Thyroid gland (tissue), 4 donors: ENCODE measurements around the gene PLCB1. TPM values are rescaled to one million over a fixed set of nuclear protein-coding genes. Genes with fewer than 3 reads are reported as not detected.

Experiments
- DNase-seq, 2 donors: peaks; one replicate each; pipeline ENCODE4 v3.0.0-alpha.2; 2019
- H3K27ac ChIP-seq, 3 donors: fragments of 200-600 bp; sonication (generic); 1 replicate in 2 of 3; 2 replicates in 1 of 3; pipeline ENCODE4 v1.5.1; 2016 to 2019; ENCODE audit warnings: mild to moderate bottlenecking in 1 of 3, moderate library complexity in 1 of 3
- H3K27me3 ChIP-seq: fragments of 200-600 bp; sonication (generic); one replicate; pipeline ENCODE4 v1.5.1; 2019
- H3K36me3 ChIP-seq, 2 donors: fragments of 200-600 bp; sonication (generic); one replicate each; pipeline ENCODE4 v1.5.1; 2016 to 2019
- H3K4me1 ChIP-seq, 2 donors: fragments of 200-600 bp; sonication (generic); one replicate each; pipeline ENCODE4 v1.5.1; 2017 to 2019
- H3K4me3 ChIP-seq, 3 donors: fragments of 200-600 bp; sonication (generic); replicated peaks in 1 of 3; 1 replicate in 2 of 3; 2 replicates in 1 of 3; pipeline ENCODE4 v1.5.1; 2016; ENCODE audit warnings: mild to moderate bottlenecking in 1 of 3
- H3K9me3 ChIP-seq: fragments of 200-600 bp; sonication (generic); one replicate; pipeline ENCODE4 v1.5.1; 2017
- POLR2A ChIP-seq, 2 donors: fragments of 450-650 bp; IDR thresholded peaks; one replicate each; pipeline ENCODE4 v1.6.1; 2017; ENCODE audit warnings: antibody characterized with exemption in 2 of 2, mild to moderate bottlenecking in 2 of 2, moderate library complexity in 1 of 2
- WGBS, 2 donors: methylation state at CpG; one replicate each; pipeline ENCODE4 v1.1.5; 2017; 5-methylcytosine and 5-hydroxymethylcytosine counted together
- intact Hi-C: fragments of 100-400 bp; cut with DNase I; formaldehyde crosslinking; loops from one replicate; pipeline ENCODE4 v1.15.1; 2023
- total RNA-seq, 4 donors: library from RNA; depleted of rRNA; stranded (reverse); fragments of >200 nt; gene quantifications; one replicate each; pipeline ENCODE4 v1.2.3, GENCODE V29; 2016
- TF ChIP-seq, protein P1 (sequence below), 6 experiments: fragments of 200-600 bp in 3 of 6; fragments of 450-650 bp in 3 of 6; sonication (generic) in 3 of 6; IDR thresholded peaks; one replicate each; pipeline ENCODE4 v1.5.1; 2016 to 2019; ENCODE audit warnings: antibody characterized with exemption in 6 of 6, mild to moderate bottlenecking in 2 of 6, inconsistent platforms in 1 of 6, moderate library complexity in 1 of 6

PLCB1 gene
- total RNA-seq, 4 donors from 2014 or later, result 7.3 to 14.1 (median 11.0) TPM

DNA sequence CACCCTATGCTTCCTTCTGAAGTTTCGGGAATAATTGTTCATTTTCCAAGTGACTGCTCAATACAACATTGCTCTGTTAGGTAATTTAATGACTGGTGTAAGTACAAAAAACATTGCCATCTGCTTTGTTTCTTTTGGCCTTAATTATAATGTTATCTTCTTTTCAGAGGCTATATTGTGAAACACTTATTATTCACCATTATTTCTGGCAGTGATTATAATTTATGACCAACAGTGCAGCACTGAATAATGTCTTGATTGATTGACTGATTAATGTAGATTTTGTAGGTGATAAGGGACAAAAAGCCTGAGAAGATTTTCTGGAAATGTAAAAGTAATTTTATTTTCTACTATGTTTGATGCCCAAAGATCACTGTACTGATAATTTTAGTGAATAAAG, 377.7 kb downstream of the PLCB1 start:
- no peak overlapping the region for H3K27ac ChIP-seq
- H3K27me3 ChIP-seq, result no peaks in the 10 kb centered on the region
- H3K4me3 ChIP-seq, result no peak overlapping the region
- intact Hi-C loops, result no loop called here
- no peaks in the 10 kb centered on the region for H3K36me3 ChIP-seq
- TF ChIP-seq POLR2A (IDR thresholded peaks at IDR 0.05), result no peak
- TF ChIP-seq, protein P1, sequence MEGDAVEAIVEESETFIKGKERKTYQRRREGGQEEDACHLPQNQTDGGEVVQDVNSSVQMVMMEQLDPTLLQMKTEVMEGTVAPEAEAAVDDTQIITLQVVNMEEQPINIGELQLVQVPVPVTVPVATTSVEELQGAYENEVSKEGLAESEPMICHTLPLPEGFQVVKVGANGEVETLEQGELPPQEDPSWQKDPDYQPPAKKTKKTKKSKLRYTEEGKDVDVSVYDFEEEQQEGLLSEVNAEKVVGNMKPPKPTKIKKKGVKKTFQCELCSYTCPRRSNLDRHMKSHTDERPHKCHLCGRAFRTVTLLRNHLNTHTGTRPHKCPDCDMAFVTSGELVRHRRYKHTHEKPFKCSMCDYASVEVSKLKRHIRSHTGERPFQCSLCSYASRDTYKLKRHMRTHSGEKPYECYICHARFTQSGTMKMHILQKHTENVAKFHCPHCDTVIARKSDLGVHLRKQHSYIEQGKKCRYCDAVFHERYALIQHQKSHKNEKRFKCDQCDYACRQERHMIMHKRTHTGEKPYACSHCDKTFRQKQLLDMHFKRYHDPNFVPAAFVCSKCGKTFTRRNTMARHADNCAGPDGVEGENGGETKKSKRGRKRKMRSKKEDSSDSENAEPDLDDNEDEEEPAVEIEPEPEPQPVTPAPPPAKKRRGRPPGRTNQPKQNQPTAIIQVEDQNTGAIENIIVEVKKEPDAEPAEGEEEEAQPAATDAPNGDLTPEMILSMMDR (IDR thresholded peaks at IDR 0.05), result no peak
- 84 to 87% methylated on average over 1 of the region's 1 CpG for WGBS, 2 donors
- no peak for DNase-seq
- H3K4me1 ChIP-seq, result no peaks in the 10 kb centered on the region
- H3K9me3 ChIP-seq, result no peaks in the 10 kb centered on the region

DNA sequence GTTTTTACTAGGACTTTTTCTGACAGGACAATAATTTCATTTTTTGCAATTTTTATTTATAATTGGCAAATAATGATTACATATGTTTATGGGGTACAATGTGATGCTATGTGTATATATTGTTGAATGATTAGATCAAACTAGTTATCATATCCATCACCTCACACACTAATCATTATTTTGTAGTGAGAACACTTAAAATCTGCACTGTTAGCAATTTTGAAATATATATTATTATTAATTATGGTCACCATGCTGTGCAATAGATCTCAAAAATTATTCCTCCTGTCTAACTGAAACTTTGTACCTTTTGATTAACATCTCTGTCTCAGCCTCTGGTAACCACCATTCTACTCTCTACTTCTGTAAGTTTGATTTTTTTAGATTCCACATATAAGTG, 378.7 kb downstream of the PLCB1 start:
- DNase-seq, result no peak
- Histone ChIP-seq H3K36me3 (no peaks in the 10 kb centered on the region), H3K4me1 (no peaks in the 10 kb centered on the region), H3K9me3 (no peaks in the 10 kb centered on the region), H3K27ac (no peak overlapping the region), H3K4me3 (no peak overlapping the region), H3K27me3 (no peaks in the 10 kb centered on the region)
- intact Hi-C loops, result no loop called here
- no peak for TF ChIP-seq POLR2A (IDR thresholded peaks at IDR 0.05)
- TF ChIP-seq, protein P1 (IDR thresholded peaks at IDR 0.05), result no peak

DNA sequence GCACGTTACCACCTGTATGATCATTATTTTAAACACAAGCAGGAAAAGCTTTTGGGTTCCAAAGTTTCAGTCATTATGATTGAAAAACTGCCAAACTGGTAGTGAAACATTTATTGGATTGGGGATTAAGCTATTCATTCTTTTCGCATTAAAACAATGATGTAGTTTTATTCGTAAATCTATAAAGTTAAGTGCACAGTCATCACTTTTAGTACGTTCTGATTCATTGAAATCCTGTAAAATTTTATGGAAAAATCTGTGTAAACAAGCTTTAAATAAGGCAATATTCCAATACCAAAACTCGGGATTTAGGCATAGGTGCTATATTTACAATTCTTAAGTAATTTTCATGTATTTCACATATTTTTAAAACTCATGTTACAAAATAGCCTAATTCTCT, 379.9 kb downstream of the PLCB1 start:
- 90 to 94% methylated on average over 5 of the region's 5 CpGs for WGBS, 2 donors
- Histone ChIP-seq H3K4me3 (no peak overlapping the region), H3K27me3 (no peaks in the 10 kb centered on the region), H3K4me1 (no peaks in the 10 kb centered on the region), H3K27ac (no peak overlapping the region), H3K36me3 (no peaks in the 10 kb centered on the region), H3K9me3 (no peaks in the 10 kb centered on the region)
- DNase-seq, result no peak
- TF ChIP-seq, protein P1 (IDR thresholded peaks at IDR 0.05), result no peak
- TF ChIP-seq POLR2A (IDR thresholded peaks at IDR 0.05), result no peak
- intact Hi-C loops, result no loop called here

DNA sequence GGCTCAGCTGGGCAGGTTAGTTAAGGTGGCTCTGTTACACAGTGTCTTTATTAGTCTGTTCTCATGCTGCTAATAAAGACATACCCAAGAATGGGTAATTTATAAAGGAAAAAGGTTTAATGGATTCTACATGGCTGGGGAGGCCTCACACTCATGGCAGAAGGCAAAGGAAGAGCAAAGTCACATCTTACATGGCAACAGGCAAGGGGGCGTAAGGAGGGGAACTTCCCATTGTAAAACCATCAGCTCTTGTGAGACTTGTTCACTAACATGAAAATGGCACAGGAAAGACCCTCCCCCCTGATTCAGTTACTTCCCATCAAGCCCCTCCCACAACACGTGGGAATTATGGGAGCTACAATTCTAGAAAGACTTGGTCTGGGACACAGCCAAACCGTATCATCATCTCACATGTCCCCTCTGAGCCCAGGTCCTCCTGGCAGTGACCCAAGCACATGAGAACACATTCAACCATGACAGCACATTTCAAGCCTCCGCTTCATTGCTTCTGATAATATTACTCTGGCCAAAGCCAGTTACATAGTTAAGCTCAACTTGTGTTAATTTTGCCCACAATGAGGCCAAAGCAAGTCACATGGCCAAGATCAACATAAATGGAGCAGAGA, 383.9 kb downstream of the PLCB1 start:
- Histone ChIP-seq H3K4me1 (peaks cover 0 to 4% of the 10 kb centered on the region in 2 donors), H3K27me3 (no peaks in the 10 kb centered on the region), H3K36me3 (no peaks in the 10 kb centered on the region), H3K27ac (no peak overlapping the region), H3K4me3 (no peak overlapping the region), H3K9me3 (no peaks in the 10 kb centered on the region)
- intact Hi-C loops, result no loop called here
- TF ChIP-seq, protein P1 (IDR thresholded peaks at IDR 0.05), result no peak
- no peak for TF ChIP-seq POLR2A (IDR thresholded peaks at IDR 0.05)
- peak; percentile 6 to 44 for DNase-seq
- WGBS, 2 donors, result 65 to 76% methylated on average over 4 of the region's 4 CpGs

DNA sequence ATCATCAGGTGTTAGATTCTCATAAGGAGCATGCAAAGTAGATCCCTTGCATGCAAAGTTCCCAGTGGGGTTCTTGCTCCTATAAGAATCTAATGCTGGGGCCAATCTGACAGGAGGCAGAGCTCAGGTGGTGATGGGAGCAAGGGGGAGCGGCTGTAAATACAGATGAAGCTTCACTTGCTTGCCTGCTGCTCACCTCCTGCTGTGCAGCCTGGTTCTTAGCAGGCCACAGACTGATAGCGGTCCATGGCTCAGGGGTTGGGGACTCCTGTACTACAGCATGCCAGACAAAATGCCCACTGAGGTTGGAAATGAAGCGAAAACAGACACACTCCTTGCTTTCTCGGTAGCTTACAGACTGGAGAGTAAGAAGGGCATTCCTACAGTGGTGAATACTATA, 386.8 kb downstream of the PLCB1 start:
- no peak for DNase-seq
- Histone ChIP-seq H3K4me1 (peaks cover 0 to 4% of the 10 kb centered on the region in 2 donors), H3K36me3 (no peaks in the 10 kb centered on the region), H3K4me3 (no peak overlapping the region), H3K27me3 (no peaks in the 10 kb centered on the region), H3K27ac (no peak overlapping the region), H3K9me3 (no peaks in the 10 kb centered on the region)
- intact Hi-C loops, result no loop called here
- 82 to 88% methylated on average over 4 of the region's 4 CpGs for WGBS, 2 donors
- TF ChIP-seq POLR2A (IDR thresholded peaks at IDR 0.05), result no peak
- TF ChIP-seq, protein P1 (IDR thresholded peaks at IDR 0.05), result no peak
